Neural cell (in vitro differentiated cells): Measurements from ENCODE around the gene SLAMF9. TPM values are rescaled to one million over a fixed set of nuclear protein-coding genes. Genes with fewer than 3 reads are reported as not detected.

Experiments
- H2AFZ ChIP-seq: fragments of 200-600, 300-800 bp; sonication (generic), shearing (Covaris generic); 2 replicates; pipeline ENCODE4 v1.6.0; 2014; ENCODE audit warnings: low read depth, mild to moderate bottlenecking, antibody characterized with exemption, low read length, moderate library complexity
- H3F3A ChIP-seq: fragments of 200-600 bp; shearing (Covaris generic); 2 replicates; pipeline ENCODE4 v1.6.1; 2016; ENCODE audit warnings: mild to moderate bottlenecking, moderate library complexity, mixed read lengths, antibody characterized with exemption, low read length; ENCODE audit not compliant: insufficient read depth, poor library complexity, severe bottlenecking
- H3K27ac ChIP-seq: fragments of 200-600, 300-800 bp; sonication (generic), shearing (Covaris generic); 2 replicates; pipeline ENCODE4 v1.5.1; 2014; ENCODE audit warnings: mild to moderate bottlenecking, low read length, moderate library complexity
- H3K27me3 ChIP-seq: fragments of 300-800, 200-600 bp; sonication (generic), shearing (Covaris generic); 2 replicates; pipeline ENCODE4 v1.6.0; 2014; ENCODE audit warnings: mild to moderate bottlenecking, low read depth, low read length, moderate library complexity; ENCODE audit not compliant: insufficient read depth
- H3K36me3 ChIP-seq: fragments of 300-800, 200-600 bp; sonication (generic), shearing (Covaris generic); 2 replicates; pipeline ENCODE4 v1.5.1; 2014; ENCODE audit warnings: mild to moderate bottlenecking, antibody characterized with exemption, low read length, moderate library complexity; ENCODE audit not compliant: insufficient read depth
- H3K4me2 ChIP-seq: fragments of 300-800, 200-600 bp; sonication (generic), shearing (Covaris generic); 2 replicates; pipeline ENCODE4 v1.6.0; 2014; ENCODE audit warnings: mild to moderate bottlenecking, low read length
- H3K4me3 ChIP-seq: fragments of 300-800, 200-600 bp; sonication (generic), shearing (Covaris generic); 2 replicates; pipeline ENCODE4 v1.5.1; 2014; ENCODE audit warnings: mild to moderate bottlenecking, low read length, moderate library complexity
- H3K79me2 ChIP-seq: fragments of 200-600 bp; shearing (Covaris generic); replicated peaks from 2 replicates; pipeline ENCODE4 v1.6.0; 2014; ENCODE audit warnings: mild to moderate bottlenecking, low read length, moderate library complexity; ENCODE audit not compliant: insufficient read depth
- H3K9ac ChIP-seq: fragments of 300-800, 200-600 bp; sonication (generic), shearing (Covaris generic); 2 replicates; pipeline ENCODE4 v1.6.1; 2016; ENCODE audit warnings: mild to moderate bottlenecking, low read length, mixed read lengths
- H3K9me2 ChIP-seq: fragments of 200-600 bp; shearing (Covaris generic); 2 replicates; pipeline ENCODE4 v1.6.1; 2016; ENCODE audit warnings: mild to moderate bottlenecking, low read length, mixed read lengths; ENCODE audit not compliant: insufficient read depth
- H3K9me3 ChIP-seq: fragments of 200-600, 300-800 bp; sonication (generic), shearing (Covaris generic); 2 replicates; pipeline ENCODE4 v1.6.1; 2016; ENCODE audit warnings: mild to moderate bottlenecking, mixed run types, low read length, moderate library complexity, mixed read lengths
- H4K20me1 ChIP-seq: fragments of 200-600 bp; shearing (Covaris generic); 2 replicates; pipeline ENCODE4 v1.6.1; 2016; ENCODE audit warnings: mild to moderate bottlenecking, mixed run types; ENCODE audit not compliant: insufficient read depth
- EP300 ChIP-seq: fragments of 450-650 bp; conservative IDR thresholded peaks from 2 replicates; pipeline ENCODE4 v1.6.1; 2014; ENCODE audit warnings: antibody characterized with exemption, mild to moderate bottlenecking, moderate library complexity; ENCODE audit not compliant: poor library complexity, severe bottlenecking
- EZH2 ChIP-seq: fragments of 200-600, 300-800 bp; shearing (Covaris generic), sonication (generic); IDR thresholded peaks from 2 replicates; pipeline ENCODE4 v1.6.1; 2014; ENCODE audit warnings: antibody characterized with exemption, low read length, borderline replicate concordance, mild to moderate bottlenecking; ENCODE audit not compliant: insufficient read depth, poor library complexity, severe bottlenecking
- MXI1 ChIP-seq: fragments of 450-650 bp; conservative IDR thresholded peaks from 2 replicates; pipeline ENCODE4 v1.6.1; 2014; ENCODE audit warnings: antibody characterized with exemption, mild to moderate bottlenecking; ENCODE audit not compliant: poor library complexity, severe bottlenecking
- POLR2AphosphoS5 ChIP-seq: IDR thresholded peaks from 2 replicates; pipeline ENCODE4 v1.6.1; 2012
- RAD21 ChIP-seq: fragments of 450-650 bp; conservative IDR thresholded peaks from 2 replicates; pipeline ENCODE4 v1.6.1; 2014; ENCODE audit warnings: antibody characterized with exemption, mild to moderate bottlenecking, moderate library complexity
- REST ChIP-seq: IDR thresholded peaks from 2 replicates; pipeline ENCODE4 v1.6.1; 2012; ENCODE audit warnings: borderline replicate concordance
- SMC3 ChIP-seq: fragments of 450-650 bp; conservative IDR thresholded peaks from 2 replicates; pipeline ENCODE4 v1.6.1; 2014; ENCODE audit warnings: antibody characterized with exemption, mild to moderate bottlenecking, moderate library complexity; ENCODE audit not compliant: poor library complexity
- TAF1 ChIP-seq: IDR thresholded peaks from 2 replicates; pipeline ENCODE4 v1.6.1; 2012; ENCODE audit warnings: low read depth
- polyA plus RNA-seq: library from polyadenylated mRNA; depleted of rRNA; stranded (reverse); fragments of >200 nt; gene quantifications from 2 replicates; pipeline ENCODE4 v1.2.3, GENCODE V29; 2014
- TF ChIP-seq, protein P1 (sequence below): fragments of 450-650 bp; IDR thresholded peaks from 2 replicates; pipeline ENCODE4 v1.5.1; 2014; ENCODE audit warnings: antibody characterized with exemption, mild to moderate bottlenecking, moderate library complexity; ENCODE audit not compliant: poor library complexity, severe bottlenecking

Gene SLAMF9
- polyA plus RNA-seq, 1 donor from 2014 or later, result not detected

- Histone ChIP-seq H3K4me3 (no peak overlapping the region), H4K20me1 (no peaks in the 10 kb centered on the region), H3K27ac (no peak overlapping the region), H3K9ac (no peak overlapping the region), H3K4me2 (no peak overlapping the region), H3K9me3 (no peaks in the 10 kb centered on the region), H3K79me2 (no peaks in the 10 kb centered on the region), H3K36me3 (no peaks in the 10 kb centered on the region), H2AFZ (no peak overlapping the region), H3K9me2 (no peaks in the 10 kb centered on the region), H3F3A (no peaks in the 10 kb centered on the region), H3K27me3 (no peaks in the 10 kb centered on the region)
- no peak for TF ChIP-seq POLR2AphosphoS5
- no peak for TF ChIP-seq EZH2
- TF ChIP-seq EP300, result no peak
- TF ChIP-seq SMC3, result no peak
- no peak for TF ChIP-seq REST
- no peak for TF ChIP-seq RAD21
- TF ChIP-seq MXI1, result no peak
- no peak for TF ChIP-seq TAF1
- TF ChIP-seq, protein P1, sequence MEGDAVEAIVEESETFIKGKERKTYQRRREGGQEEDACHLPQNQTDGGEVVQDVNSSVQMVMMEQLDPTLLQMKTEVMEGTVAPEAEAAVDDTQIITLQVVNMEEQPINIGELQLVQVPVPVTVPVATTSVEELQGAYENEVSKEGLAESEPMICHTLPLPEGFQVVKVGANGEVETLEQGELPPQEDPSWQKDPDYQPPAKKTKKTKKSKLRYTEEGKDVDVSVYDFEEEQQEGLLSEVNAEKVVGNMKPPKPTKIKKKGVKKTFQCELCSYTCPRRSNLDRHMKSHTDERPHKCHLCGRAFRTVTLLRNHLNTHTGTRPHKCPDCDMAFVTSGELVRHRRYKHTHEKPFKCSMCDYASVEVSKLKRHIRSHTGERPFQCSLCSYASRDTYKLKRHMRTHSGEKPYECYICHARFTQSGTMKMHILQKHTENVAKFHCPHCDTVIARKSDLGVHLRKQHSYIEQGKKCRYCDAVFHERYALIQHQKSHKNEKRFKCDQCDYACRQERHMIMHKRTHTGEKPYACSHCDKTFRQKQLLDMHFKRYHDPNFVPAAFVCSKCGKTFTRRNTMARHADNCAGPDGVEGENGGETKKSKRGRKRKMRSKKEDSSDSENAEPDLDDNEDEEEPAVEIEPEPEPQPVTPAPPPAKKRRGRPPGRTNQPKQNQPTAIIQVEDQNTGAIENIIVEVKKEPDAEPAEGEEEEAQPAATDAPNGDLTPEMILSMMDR, result no peak
These were observed 51.5 kb downstream of the SLAMF9 start for GRCh38 chr1:159902541-159902940.

Other genes with a start within 250 kb of the SLAMF9 start
- gene CRP, start 239.6 kb downstream of the SLAMF9 start, polyA plus RNA-seq, result 0.58 and 0.98 TPM in 2 replicates
- gene DUSP23, start 173.3 kb downstream of the SLAMF9 start, polyA plus RNA-seq, result 3.7 and 5.4 TPM in 2 replicates
- not detected in 2 replicates for gene FCRL6, start 151.9 kb downstream of the SLAMF9 start, polyA plus RNA-seq
- not detected in 2 replicates for gene SLAMF8, start 127.4 kb downstream of the SLAMF9 start, polyA plus RNA-seq
- gene VSIG8, start 91.6 kb downstream of the SLAMF9 start, polyA plus RNA-seq, result 0.37 TPM in 1 of 2 replicates, not detected in the other
- gene CFAP45, start 54.1 kb downstream of the SLAMF9 start, polyA plus RNA-seq, result 0.12 TPM in 1 of 2 replicates, not detected in the other
- 0.52 and 0.90 TPM in 2 replicates for gene TAGLN2, start 28.7 kb downstream of the SLAMF9 start, polyA plus RNA-seq
- 10.7 and 11.8 TPM in 2 replicates for gene IGSF9, start 8.6 kb downstream of the SLAMF9 start, polyA plus RNA-seq
- gene PIGM, start 77.8 kb upstream of the SLAMF9 start, polyA plus RNA-seq, result 3.4 and 3.8 TPM in 2 replicates
- gene KCNJ10, start 115.9 kb upstream of the SLAMF9 start, polyA plus RNA-seq, result not detected in 2 replicates
- 8.0 and 9.8 TPM in 2 replicates for gene KCNJ9, start 127.3 kb upstream of the SLAMF9 start, polyA plus RNA-seq
- 26.9 and 27.3 TPM in 2 replicates for gene IGSF8, start 144.4 kb upstream of the SLAMF9 start, polyA plus RNA-seq
- 0.12 and 0.14 TPM in 2 replicates for gene ATP1A2, start 161.5 kb upstream of the SLAMF9 start, polyA plus RNA-seq
- not detected in 2 replicates for gene ATP1A4, start 197.4 kb upstream of the SLAMF9 start, polyA plus RNA-seq
- gene CASQ1, start 236.3 kb upstream of the SLAMF9 start, polyA plus RNA-seq, result not detected in 2 replicates